Endometrial microvascular endothelial cells (primary cell): Measurements from ENCODE around the gene TEX29. TPM values are rescaled to one million over a fixed set of nuclear protein-coding genes. Genes with fewer than 3 reads are reported as not detected.

Experiments used
- in situ Hi-C: cut with HindIII; loops from 2 replicates; pipeline ENCODE4 v1.10.0; 2017; ENCODE audit warnings: low sequenced_read_pairs, low pct_unique_long_range_greater_than_20kb; ENCODE audit errors: inconsistent ontology term
- total RNA-seq: library from RNA; depleted of rRNA; stranded (reverse); fragments of >200 nt; gene quantifications from one replicate; pipeline ENCODE4 v1.2.3, GENCODE V29; 2015; ENCODE audit errors: inconsistent ontology term

Gene TEX29
- total RNA-seq, 1 donor from 2014 or later, result not detected

DNA sequence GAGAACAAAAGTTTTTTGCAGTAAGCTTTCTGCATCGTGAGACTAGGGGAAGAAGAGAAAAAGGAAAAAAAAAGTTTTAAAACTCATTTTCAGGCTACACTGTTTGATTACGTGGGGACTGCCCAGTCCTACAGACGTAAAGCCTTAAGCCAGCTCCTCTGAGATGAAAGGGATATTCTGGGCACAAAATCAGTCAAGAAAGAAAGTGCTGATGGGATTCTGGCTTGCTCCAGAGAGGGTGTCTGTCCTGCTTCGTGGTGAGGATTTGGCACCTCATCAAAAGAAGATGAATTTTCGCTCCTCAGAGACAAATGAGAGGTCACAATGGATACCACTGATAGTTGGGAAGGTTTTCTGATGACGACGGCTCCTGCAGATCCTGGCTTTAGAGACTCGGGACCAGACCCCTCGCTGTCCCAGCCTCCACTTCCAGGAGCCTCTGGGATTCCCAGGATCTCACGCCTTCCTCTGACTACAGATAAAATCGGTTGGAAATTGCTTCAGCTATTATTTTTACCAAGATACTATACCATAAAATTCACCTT, 9.7 kb downstream of the TEX29 start:
- in situ Hi-C loops, result no loop called here

GRCh38 chr13:111335298-111335697, 14.9 kb downstream of the TEX29 start:
- in situ Hi-C loops, result no loop called here

GRCh38 chr13:111336666-111337065, 16.2 kb downstream of the TEX29 start:
- in situ Hi-C loops, result no loop called here

- in situ Hi-C loops, result no loop called here
Observed at GRCh38 chr13:111337206-111337605, 16.8 kb downstream of the TEX29 start.

GRCh38 chr13:111337741-111338140, 17.3 kb downstream of the TEX29 start:
- in situ Hi-C loops, result no loop called here

- in situ Hi-C loops, result no loop called here
Observed at GRCh38 chr13:111338841-111339240, 18.4 kb downstream of the TEX29 start.

- in situ Hi-C loops, result no loop called here
Observed at GRCh38 chr13:111339366-111340143, 19.1 kb downstream of the TEX29 start.

DNA sequence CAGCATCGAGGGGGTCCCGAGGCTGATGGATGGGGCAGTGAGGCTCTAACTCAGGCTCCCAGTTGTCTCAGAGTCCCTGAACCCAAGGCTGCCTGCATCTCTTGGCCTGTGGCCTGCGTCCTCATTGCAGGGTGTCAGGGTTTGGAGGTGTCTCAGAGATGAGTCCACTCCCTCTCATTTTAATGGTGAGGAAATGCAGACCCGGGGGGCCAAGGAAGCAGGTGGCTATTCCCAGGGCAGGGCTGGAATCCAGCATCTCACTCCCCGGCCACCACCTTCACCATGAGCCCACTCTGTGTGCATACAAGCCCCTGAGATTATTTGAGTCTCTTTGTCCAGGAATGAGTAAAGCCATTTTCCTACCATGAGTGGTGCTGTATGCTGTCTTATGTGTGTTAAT, 21.4 kb downstream of the TEX29 start:
- in situ Hi-C loops, result no loop called here

DNA sequence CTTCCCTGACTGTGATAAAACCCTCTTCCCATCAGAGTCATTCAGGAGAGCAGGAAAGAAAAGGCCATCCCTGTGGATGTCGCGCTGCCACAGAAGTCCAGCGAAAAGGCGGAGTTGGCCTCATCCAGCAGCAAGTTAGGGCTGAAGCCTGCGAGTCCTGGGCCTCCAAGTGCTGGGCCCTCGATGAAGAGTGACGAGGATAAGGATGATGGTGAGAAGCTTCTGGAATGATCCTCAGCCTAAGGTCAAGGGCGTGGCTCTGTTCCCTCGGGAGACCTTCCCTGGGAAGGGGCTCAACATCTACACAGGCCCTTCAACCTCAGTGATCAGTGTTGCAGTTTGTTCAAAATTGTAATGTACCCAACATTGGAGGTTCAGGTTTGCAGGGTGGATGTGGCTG, 22.3 kb downstream of the TEX29 start:
- in situ Hi-C loops, result no loop called here

- in situ Hi-C loops, result no loop called here
Observed at GRCh38 chr13:111343186-111343805, 22.9 kb downstream of the TEX29 start.

DNA sequence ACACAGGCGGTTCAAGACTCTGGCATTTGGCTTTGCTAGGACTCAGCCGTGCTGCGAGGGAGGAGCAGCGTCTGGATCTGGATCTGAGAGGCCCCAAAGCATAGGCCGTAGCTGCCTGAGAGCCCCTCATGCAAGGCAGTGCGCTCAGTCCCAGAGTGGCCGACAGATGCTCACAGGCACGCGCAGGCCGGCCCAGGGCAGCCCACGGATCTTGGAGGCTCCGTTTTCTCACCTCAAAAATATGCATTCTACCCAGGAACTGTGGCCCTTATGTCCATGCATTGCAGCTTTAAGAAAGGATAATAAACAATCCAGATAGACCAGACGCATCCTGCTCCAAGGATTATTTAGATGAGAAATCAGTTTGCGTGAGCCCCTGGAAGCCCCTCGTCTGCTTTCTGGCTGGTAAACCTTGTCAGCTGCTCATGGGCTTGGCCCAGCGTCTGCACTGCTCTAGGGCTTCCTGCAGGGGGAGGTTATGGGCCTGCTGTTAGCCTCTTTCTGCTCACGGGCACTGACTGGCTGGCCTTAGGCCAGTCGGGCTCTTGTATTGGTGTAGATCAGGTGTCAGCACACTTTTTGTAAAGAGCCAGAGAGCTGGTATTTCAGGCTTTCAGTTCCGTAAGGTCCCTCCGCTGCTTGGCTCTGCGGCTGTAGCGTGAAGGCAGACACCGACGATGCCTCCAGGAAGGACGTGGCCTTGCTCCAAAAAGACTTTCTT, 24.2 kb downstream of the TEX29 start:
- in situ Hi-C loops, result no loop called here

DNA sequence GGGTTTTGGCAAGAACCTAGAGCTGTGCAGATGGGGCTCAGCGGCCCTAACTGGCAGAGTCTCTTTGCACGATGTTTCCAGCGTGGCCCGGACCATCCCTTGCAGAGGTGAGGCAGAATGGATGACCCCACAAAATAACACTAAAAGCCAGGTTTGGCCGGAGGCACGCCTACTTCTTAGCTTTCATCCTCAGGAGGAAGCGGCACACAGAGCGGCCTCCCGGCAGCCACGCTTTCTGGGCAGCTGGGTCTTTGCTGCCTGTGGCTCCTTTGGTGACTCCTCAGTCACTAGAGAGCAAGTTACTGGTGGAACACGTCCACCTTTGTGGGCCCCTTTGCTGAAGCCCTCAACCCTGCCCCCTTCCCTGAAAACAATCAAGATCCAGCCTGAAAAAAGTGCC, 25.2 kb downstream of the TEX29 start:
- in situ Hi-C loops, result no loop called here

- in situ Hi-C loops, result no loop called here
Observed at GRCh38 chr13:111346101-111346680, 25.7 kb downstream of the TEX29 start.

DNA sequence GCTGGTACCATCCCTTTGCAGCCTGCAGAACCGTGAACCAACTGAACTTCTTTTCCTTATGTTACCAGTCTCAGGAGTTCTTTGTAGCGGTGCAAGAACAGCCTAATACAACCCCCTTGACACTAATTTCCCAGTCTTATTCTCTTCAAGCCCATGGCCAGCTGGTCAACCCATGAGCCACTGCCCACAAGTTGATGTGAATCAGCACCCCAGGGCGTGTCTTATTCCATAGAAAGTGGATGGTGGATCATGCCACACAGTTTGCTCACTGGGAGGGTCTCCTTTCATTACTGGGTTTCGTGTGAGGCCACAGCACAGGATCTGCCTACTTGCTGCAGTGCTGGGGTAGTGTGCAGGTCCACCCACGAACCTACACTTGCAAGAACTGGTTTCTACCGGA, 27.0 kb downstream of the TEX29 start:
- in situ Hi-C loops, result no loop called here

DNA sequence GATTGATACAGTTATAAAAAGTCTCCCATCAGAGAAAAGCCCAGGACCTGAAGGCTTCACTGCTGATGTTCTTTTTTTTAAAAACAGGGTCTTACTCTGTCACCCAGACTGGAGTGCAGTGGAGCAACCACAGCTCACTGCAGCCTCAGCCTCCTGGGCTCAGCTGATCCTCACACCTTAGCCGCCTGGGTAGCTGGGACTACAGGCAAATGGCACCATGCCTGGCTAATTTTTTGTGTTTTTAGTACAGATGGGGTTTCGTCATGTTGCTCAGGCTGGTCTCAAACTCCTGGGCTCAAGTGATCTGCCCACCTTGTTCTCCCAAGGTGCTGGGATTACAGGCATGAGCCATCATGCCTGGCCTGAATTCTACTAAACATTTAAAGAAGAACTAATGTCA, 33.1 kb downstream of the TEX29 start:
- in situ Hi-C loops, result no loop called here

GRCh38 chr13:111354789-111355188, 34.3 kb downstream of the TEX29 start:
- in situ Hi-C loops, result no loop called here

DNA sequence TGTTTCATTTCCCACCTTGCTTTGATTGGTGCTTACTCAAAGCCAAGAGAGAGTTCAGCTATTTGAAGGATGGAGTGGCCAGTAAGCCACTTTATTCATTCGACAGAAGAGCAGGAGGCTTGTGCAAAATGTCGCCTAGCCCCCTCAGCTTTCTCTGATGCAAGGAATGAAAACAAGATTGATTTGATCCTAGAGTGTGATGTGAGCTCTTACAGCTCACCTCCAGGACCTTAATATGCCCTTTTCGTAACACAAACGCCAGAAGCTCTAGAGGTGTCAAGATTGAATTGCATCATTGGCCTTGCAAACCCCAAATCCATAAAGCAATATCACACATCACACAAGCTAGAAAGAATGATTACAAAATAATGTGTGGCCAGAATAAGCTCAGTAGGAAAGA, 36.4 kb downstream of the TEX29 start:
- in situ Hi-C loops, result no loop called here

DNA sequence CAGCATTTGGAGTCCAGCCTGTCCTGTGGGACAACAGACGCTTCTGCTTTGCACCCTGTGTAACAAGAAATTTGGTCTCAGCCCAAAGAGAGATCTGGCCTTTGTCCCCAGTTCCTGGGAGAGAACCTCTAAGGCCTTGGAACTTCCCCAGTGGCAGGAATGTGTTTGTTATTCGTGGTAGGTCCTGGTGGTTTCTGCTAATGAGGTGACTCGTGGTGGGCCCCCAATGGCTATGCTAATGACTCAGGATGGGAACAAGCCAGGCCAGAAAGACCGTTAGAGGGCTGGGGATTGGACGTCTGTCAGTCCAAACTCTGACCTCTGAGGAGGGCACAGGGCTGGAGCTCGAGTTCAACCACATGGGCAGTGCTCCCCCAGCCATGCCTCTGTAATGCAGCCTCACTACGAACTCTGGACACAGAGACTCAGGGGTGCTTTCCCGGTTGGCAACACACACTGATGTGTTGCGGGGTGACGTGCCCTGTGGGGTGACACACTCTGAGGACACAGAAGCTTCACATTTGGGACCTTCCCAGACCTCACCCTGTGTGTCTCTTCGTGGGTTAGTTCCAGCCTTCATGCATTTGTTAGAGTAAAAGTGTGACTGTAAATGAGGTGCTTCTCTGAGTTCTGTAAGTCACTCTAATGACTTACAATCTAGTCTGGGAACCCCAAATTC, 38.9 kb downstream of the TEX29 start:
- in situ Hi-C loops, result no loop called here

DNA sequence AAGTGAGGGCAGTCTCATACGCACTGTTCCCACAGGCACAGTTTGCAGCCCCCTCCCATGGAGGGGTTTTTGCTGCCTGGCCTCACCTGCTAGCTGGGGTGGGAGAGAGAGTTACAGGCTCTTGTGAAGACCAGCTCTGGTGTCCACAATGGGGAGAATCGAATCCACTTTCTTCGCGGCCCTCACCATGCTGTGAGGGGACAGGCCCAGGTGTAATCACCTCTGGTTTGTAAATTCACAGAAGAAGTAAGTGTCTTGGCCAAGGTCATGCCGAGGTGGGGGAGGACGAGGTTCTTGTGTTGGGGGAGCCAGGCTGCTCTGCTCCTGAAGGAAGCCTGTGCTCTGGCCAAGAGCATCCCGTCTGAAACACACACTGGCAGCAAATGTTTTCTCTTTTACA, 39.5 kb downstream of the TEX29 start:
- in situ Hi-C loops, result no loop called here
